BE2C (cell line): ENCODE measurements around the gene TLL2.

Experiments used
- DNase-seq: peaks from one replicate; pipeline ENCODE4 v3.0.0-alpha.2; 2020
- H3K27me3 ChIP-seq: fragments of 250-450 bp; sonication (Bioruptor Pico); 2 replicates; pipeline ENCODE4 v1.5.1; 2020; ENCODE audit warnings: mild to moderate bottlenecking
- H3K36me3 ChIP-seq: fragments of 250-450 bp; sonication (Bioruptor Pico); 2 replicates; pipeline ENCODE4 v1.5.1; 2020; ENCODE audit warnings: mild to moderate bottlenecking
- H3K4me1 ChIP-seq: fragments of 250-450 bp; sonication (Bioruptor Pico); 2 replicates; pipeline ENCODE4 v1.5.1; 2020
- H3K4me3 ChIP-seq: 2 replicates; pipeline ENCODE4 v1.5.1; 2011; ENCODE audit warnings: low read depth, low read length
- H3K9me3 ChIP-seq: fragments of 250-450 bp; sonication (Bioruptor Pico); 2 replicates; pipeline ENCODE4 v1.5.1; 2020
- TF ChIP-seq, protein P1 (sequence below): IDR thresholded peaks from 2 replicates; pipeline ENCODE4 v1.5.1; 2012; ENCODE audit warnings: mild to moderate bottlenecking, low read depth, low read length

TLL2 gene

DNA sequence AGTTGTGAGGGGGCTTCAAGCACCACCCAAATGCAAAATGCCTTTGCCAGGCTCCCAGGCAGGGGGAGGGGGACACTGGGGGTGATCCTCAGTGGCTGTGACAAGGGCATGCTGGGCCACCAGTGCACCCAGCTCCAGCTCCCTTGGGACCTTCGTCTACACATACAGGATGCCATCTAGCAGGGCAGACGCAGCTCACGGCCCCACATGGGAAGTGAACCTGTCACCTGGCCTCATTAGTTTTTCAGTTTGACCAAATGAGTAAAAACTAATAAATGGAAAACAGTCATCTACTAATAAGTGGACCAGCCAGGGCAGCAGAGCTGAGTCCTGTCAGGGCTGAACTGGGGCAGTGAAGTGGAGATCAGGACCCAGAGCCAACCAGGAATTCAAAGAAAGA, 50.2 kb downstream of the TLL2 start:
- Histone ChIP-seq H3K4me3 (no peak overlapping the region), H3K4me1 (no peaks in the 10 kb centered on the region), H3K27me3 (no peaks in the 10 kb centered on the region), H3K9me3 (no peaks in the 10 kb centered on the region), H3K36me3 (no peaks in the 10 kb centered on the region)
- no peak for DNase-seq
- TF ChIP-seq, protein P1, sequence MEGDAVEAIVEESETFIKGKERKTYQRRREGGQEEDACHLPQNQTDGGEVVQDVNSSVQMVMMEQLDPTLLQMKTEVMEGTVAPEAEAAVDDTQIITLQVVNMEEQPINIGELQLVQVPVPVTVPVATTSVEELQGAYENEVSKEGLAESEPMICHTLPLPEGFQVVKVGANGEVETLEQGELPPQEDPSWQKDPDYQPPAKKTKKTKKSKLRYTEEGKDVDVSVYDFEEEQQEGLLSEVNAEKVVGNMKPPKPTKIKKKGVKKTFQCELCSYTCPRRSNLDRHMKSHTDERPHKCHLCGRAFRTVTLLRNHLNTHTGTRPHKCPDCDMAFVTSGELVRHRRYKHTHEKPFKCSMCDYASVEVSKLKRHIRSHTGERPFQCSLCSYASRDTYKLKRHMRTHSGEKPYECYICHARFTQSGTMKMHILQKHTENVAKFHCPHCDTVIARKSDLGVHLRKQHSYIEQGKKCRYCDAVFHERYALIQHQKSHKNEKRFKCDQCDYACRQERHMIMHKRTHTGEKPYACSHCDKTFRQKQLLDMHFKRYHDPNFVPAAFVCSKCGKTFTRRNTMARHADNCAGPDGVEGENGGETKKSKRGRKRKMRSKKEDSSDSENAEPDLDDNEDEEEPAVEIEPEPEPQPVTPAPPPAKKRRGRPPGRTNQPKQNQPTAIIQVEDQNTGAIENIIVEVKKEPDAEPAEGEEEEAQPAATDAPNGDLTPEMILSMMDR = no peak

DNA sequence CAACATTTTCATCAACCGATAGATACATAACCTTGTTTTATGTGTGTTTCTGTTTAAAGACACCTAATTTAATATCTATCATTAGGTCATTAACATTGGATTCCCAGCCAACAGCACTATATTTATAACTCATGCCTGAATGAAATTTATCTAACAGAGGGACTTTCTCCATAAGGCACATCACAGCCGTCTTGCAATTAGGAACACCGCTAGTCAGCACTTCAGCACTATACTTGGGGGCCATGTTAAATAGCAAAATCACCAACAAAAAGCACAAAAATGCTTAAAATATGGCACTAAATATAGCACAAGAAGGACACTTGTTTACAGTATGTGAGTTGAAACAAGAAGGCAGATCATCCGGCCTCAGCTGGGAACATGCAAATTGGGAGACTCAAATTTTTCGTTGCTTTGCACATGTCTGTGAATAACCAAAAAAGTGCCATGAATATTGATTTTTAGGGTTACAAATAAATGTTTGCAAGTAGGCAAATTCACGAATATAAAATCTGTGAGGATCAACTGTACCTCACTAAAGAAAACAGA, 51.0 kb downstream of the TLL2 start:
- Histone ChIP-seq H3K27me3 (no peaks in the 10 kb centered on the region), H3K9me3 (no peaks in the 10 kb centered on the region), H3K4me1 (no peaks in the 10 kb centered on the region), H3K36me3 (no peaks in the 10 kb centered on the region), H3K4me3 (no peak overlapping the region)
- DNase-seq = no peak
- TF ChIP-seq, protein P1 = no peak

DNA sequence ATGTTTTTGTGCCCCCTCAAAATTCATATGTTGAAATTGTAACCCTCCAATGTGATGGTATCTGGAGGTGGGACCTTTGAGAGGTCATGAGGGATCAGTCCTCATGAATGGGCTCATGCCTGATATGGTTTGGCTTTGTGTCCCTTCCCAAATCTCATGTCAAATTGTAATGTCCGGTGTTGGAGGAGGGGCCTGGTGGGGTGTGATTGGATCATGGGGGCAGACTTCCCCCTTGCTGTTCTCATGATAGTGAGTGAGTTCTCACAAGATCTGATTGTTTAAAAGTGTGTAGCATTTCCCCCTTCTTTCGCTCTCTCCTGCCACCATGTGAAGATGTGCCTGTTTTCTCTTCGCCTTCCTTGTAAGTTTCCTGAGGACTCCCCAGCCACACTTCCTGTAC, 53.4 kb downstream of the TLL2 start:
- TF ChIP-seq, protein P1 = no peak
- no peaks in the 10 kb centered on the region for H3K36me3 ChIP-seq
- H3K9me3 ChIP-seq = no peaks in the 10 kb centered on the region
- H3K4me3 ChIP-seq = no peak overlapping the region
- DNase-seq = no peak
- H3K27me3 ChIP-seq = no peaks in the 10 kb centered on the region
- no peaks in the 10 kb centered on the region for H3K4me1 ChIP-seq

DNA sequence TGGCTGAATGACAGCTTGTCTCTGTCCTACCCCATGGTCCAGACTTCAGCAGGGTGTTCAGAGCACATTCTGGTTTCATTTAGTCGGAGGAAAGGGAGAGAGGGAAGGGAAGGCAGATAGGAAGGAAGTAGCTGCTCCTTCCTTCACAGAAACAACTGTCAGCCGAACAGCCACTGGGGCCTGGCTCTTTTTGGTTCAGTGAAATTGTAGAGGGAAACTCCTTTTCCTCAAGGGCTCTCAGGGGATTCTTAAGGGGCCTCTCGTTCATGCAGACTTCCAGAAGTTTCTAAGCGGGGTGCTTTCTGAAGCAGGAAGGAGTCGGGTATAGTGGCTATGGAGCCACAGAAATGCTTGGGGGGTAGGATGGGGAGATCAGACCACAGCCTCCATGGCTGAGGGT, 56.4 kb downstream of the TLL2 start:
- Histone ChIP-seq H3K36me3 (no peaks in the 10 kb centered on the region), H3K4me1 (no peaks in the 10 kb centered on the region), H3K27me3 (no peaks in the 10 kb centered on the region), H3K9me3 (no peaks in the 10 kb centered on the region), H3K4me3 (no peak overlapping the region)
- no peak for DNase-seq
- TF ChIP-seq, protein P1 = no peak

DNA sequence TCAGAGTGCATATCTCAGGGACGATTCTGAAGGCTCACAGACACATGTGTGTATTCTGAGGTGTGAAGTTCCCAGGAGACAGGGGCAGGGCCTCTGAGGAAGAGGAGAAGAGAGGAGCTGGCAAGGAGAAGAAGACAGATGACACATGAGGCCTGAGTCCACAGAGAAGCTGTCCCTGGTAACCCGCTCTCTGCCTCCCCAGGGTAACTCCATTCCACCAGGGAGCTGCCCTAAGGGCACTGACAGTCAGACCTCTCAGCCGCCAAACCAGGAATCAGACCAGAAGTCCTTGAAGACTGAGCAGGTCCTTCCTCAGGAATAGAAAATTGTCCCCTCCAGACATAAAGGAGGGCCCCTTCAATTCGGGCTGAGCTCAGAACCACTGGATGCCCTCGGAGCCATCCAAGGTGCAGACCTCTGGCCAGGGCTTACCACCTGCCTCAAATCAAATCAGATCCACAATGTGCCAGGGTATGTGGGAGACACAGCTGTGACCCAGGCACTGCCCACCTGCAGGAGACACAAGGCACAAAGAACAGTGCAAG, 57.4 kb downstream of the TLL2 start:
- H3K4me3 ChIP-seq = no peak overlapping the region
- no peaks in the 10 kb centered on the region for H3K36me3 ChIP-seq
- DNase-seq = no peak
- H3K4me1 ChIP-seq = no peaks in the 10 kb centered on the region
- TF ChIP-seq, protein P1 = no peak
- no peaks in the 10 kb centered on the region for H3K9me3 ChIP-seq
- H3K27me3 ChIP-seq = no peaks in the 10 kb centered on the region

DNA sequence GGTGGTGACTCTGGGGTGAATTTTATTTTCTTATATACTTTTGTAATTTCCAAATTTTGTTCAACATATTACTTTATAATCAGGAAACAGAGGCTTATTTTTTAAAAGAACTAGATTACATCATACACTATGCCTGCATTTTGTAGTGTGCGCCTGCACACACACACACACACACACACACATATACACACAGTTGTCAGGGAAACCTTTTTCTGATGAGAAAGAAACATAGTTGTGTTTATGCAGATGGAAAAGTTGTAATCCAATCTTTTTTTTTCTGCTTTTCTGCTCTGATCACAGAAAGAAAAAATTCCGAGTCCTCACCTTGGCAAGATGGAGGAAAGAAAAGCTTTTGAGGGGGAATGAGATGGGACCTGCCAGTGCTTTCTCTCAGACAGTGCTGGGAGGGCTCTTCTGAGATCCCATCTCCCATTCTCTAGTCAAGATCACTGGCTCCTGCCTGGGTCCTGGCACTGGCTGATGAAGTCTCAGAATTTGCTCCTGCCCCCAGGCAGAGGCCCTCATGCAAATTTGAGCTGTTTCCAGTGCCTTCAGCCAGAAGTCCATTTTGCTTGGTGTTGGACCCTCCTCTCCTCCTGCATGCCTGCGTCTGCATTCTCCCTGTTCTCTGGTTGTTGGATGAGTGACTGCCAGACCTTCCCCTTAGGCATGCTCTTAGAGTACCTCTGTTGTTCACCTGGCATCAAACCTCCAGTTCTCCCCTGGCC, 59.7 kb downstream of the TLL2 start:
- TF ChIP-seq, protein P1 = no peak
- H3K4me3 ChIP-seq = no peak overlapping the region

More for the DNA sequence above, 59.7 kb downstream of the TLL2 start:
- Histone ChIP-seq H3K36me3 (no peaks in the 10 kb centered on the region), H3K9me3 (no peaks in the 10 kb centered on the region), H3K4me1 (no peaks in the 10 kb centered on the region), H3K27me3 (no peaks in the 10 kb centered on the region)
- no peak for DNase-seq
